Ascending aorta (tissue), 2 donors: ENCODE measurements around the gene INHBC. TPM values are rescaled to one million over a fixed set of nuclear protein-coding genes. Genes with fewer than 3 reads are reported as not detected.

Experiments used
- DNase-seq, 2 donors: peaks; one replicate each; pipeline ENCODE4 v3.0.0-alpha.2; 2019; ENCODE audit warnings: low spot score in 2 of 2
- H3K27ac ChIP-seq, 2 donors: fragments of 200-600 bp; sonication (generic); one replicate each; pipeline ENCODE4 v1.5.1; 2016 to 2017; ENCODE audit warnings: mild to moderate bottlenecking in 1 of 2
- H3K27me3 ChIP-seq: fragments of 200-600 bp; sonication (generic); one replicate; pipeline ENCODE4 v1.5.1; 2017
- H3K36me3 ChIP-seq, 2 donors: fragments of 200-600 bp; sonication (generic); one replicate each; pipeline ENCODE4 v1.5.1; 2016
- H3K4me1 ChIP-seq, 2 donors: fragments of 200-600 bp; sonication (generic); one replicate each; pipeline ENCODE4 v1.5.1; 2016 to 2017; ENCODE audit warnings: mild to moderate bottlenecking in 1 of 2
- H3K4me3 ChIP-seq, 2 donors: fragments of 200-600 bp; sonication (generic); one replicate each; pipeline ENCODE4 v1.5.1; 2016 to 2017; ENCODE audit warnings: mild to moderate bottlenecking in 1 of 2
- H3K9me3 ChIP-seq, 2 donors: fragments of 200-600 bp; sonication (generic); one replicate each; pipeline ENCODE4 v1.5.1; 2016
- CTCF ChIP-seq, 3 experiments: fragments of 200-600 bp in 2 of 3; fragments of 450-650 bp in 1 of 3; sonication (generic) in 2 of 3; IDR thresholded peaks; one replicate each; pipeline ENCODE4 v1.5.1; 2016 to 2019; ENCODE audit warnings: antibody characterized with exemption in 3 of 3, mild to moderate bottlenecking in 1 of 3, moderate library complexity in 1 of 3
- intact Hi-C: fragments of 100-400 bp; cut with DNase I; formaldehyde crosslinking; loops from one replicate; pipeline ENCODE4 v1.15.1; 2023
- total RNA-seq: library from RNA; depleted of rRNA; stranded (reverse); fragments of >200 nt; gene quantifications from one replicate; pipeline ENCODE4 v1.1.0, GENCODE V29; 2016

The INHBC gene
- total RNA-seq, 1 donor from 2014 or later, result not detected

- Histone ChIP-seq H3K27me3 (no peaks in the 10 kb centered on the region), H3K4me1 (peaks cover 3 to 30% of the 10 kb centered on the region in 2 donors), H3K4me3 (peak overlapping the region; percentile 71 to 89), H3K27ac (peak overlapping the region; percentile 32 to 87), H3K36me3 (no peaks in the 10 kb centered on the region), H3K9me3 (no peaks in the 10 kb centered on the region)
- TF ChIP-seq CTCF (IDR thresholded peaks at IDR 0.05), result no peak
- intact Hi-C loops, result loop anchor here (1.0 to 2.0 kb wide), 2 partner anchors 28 to 59 kb away; partner anchors contain the start of genes DDIT3 and MARS1
- DNase-seq, result no peak
Measured at GRCh38 chr12:57460841-57461275, 26.3 kb downstream of the INHBC start.

- peak overlapping the region; percentile 76 to 87 for H3K27ac ChIP-seq
- no peak for TF ChIP-seq CTCF (IDR thresholded peaks at IDR 0.05)
Measured at GRCh38 chr12:57461276-57461916, 26.8 kb downstream of the INHBC start.

GRCh38 chr12:57461917-57462250 is 27.3 kb downstream of the INHBC start:
- peak overlapping the region; percentile 76 to 87 for H3K27ac ChIP-seq
- no peaks in the 10 kb centered on the region for H3K9me3 ChIP-seq
- H3K4me3 ChIP-seq, result peak overlapping the region; percentile 71 to 89
- DNase-seq, result no peak
- TF ChIP-seq CTCF (IDR thresholded peaks at IDR 0.05), result no peak
- no peaks in the 10 kb centered on the region for H3K36me3 ChIP-seq
- peaks cover 3 to 30% of the 10 kb centered on the region in 2 donors for H3K4me1 ChIP-seq
- no peaks in the 10 kb centered on the region for H3K27me3 ChIP-seq
- intact Hi-C loops, result loop anchor here (1.0 to 2.0 kb wide), 2 partner anchors 27 to 58 kb away; partner anchors contain the start of genes DDIT3 and MARS1

More at GRCh38 chr12:57461276-57461916, 26.8 kb downstream of the INHBC start:
- no peaks in the 10 kb centered on the region for H3K27me3 ChIP-seq
- intact Hi-C loops, result loop anchor here (1.0 to 2.0 kb wide), 2 partner anchors 27 to 59 kb away; partner anchors contain the start of genes DDIT3 and MARS1
- peaks cover 3 to 30% of the 10 kb centered on the region in 2 donors for H3K4me1 ChIP-seq
- peak overlapping the region; percentile 71 to 89 for H3K4me3 ChIP-seq
- peak in 1 of 2 donors; percentile 90 for DNase-seq
- no peaks in the 10 kb centered on the region for H3K9me3 ChIP-seq
- H3K36me3 ChIP-seq, result no peaks in the 10 kb centered on the region

GRCh38 chr12:57462251-57462911 is 27.8 kb downstream of the INHBC start:
- peak; percentile 93 to 97 (median 95) for TF ChIP-seq CTCF (IDR thresholded peaks at IDR 0.05)
- DNase-seq, result peak in 1 of 2 donors; percentile 94
- Histone ChIP-seq H3K4me3 (peak overlapping the region; percentile 71 to 89), H3K27ac (peak overlapping the region; percentile 76 to 87), H3K4me1 (peaks cover 3 to 30% of the 10 kb centered on the region in 2 donors), H3K36me3 (no peaks in the 10 kb centered on the region), H3K27me3 (no peaks in the 10 kb centered on the region), H3K9me3 (no peaks in the 10 kb centered on the region)
- intact Hi-C loops, result no loop called here

- peaks cover 3 to 30% of the 10 kb centered on the region in 2 donors for H3K4me1 ChIP-seq
- H3K4me3 ChIP-seq, result peak overlapping the region; percentile 71 to 89
Measured at GRCh38 chr12:57462912-57463253, 28.3 kb downstream of the INHBC start.

More at GRCh38 chr12:57462912-57463253, 28.3 kb downstream of the INHBC start:
- no peak for DNase-seq
- H3K36me3 ChIP-seq, result no peaks in the 10 kb centered on the region
- intact Hi-C loops, result no loop called here
- no peak for TF ChIP-seq CTCF (IDR thresholded peaks at IDR 0.05)
- no peaks in the 10 kb centered on the region for H3K9me3 ChIP-seq
- peak overlapping the region; percentile 76 to 87 for H3K27ac ChIP-seq
- no peaks in the 10 kb centered on the region for H3K27me3 ChIP-seq
